Stomach (tissue), 9 donors: ENCODE results near the gene BBS7. TPM values are rescaled to one million over a fixed set of nuclear protein-coding genes. Genes with fewer than 3 reads are reported as not detected.

Experiments
- DNase-seq, 2 donors: peaks; one replicate each; pipeline versions ENCODE4 v3.0.0 to v3.0.0-alpha.2; 2013 to 2019
- H3K27ac ChIP-seq, 5 donors: fragments of 200-600 bp in 4 of 5; sonication (generic) in 4 of 5; one replicate each; pipeline ENCODE4 v1.5.1; 2013 to 2019; ENCODE audit warnings: mild to moderate bottlenecking in 1 of 5, moderate library complexity in 1 of 5
- H3K27me3 ChIP-seq, 3 donors: fragments of 200-600 bp; sonication (generic); one replicate each; pipeline ENCODE4 v1.5.1; 2017 to 2019; ENCODE audit warnings: mixed run types in 1 of 3
- H3K36me3 ChIP-seq, 4 donors: fragments of 200-600 bp; sonication (generic); 1 replicate in 3 of 4; 2 replicates in 1 of 4; pipeline ENCODE4 v1.5.1; 2016 to 2019
- H3K4me1 ChIP-seq, 4 donors: fragments of 200-600 bp; sonication (generic); one replicate each; pipeline ENCODE4 v1.5.1; 2016 to 2019
- H3K4me3 ChIP-seq, 4 donors: fragments of 200-600 bp; sonication (generic) in 3 of 4; one replicate each; pipeline ENCODE4 v1.5.1; 2016 to 2019; ENCODE audit warnings: mild to moderate bottlenecking in 1 of 4
- H3K9me3 ChIP-seq, 4 donors: fragments of 200-600 bp; sonication (generic); one replicate each; pipeline ENCODE4 v1.5.1; 2016 to 2019
- EP300 ChIP-seq: sonication (generic); formaldehyde crosslinking; IDR thresholded peaks from one replicate; pipeline ENCODE4 v1.6.1; 2017; ENCODE audit warnings: antibody characterized with exemption
- POLR2A ChIP-seq, 4 donors: fragments of 450-650 bp; IDR thresholded peaks; one replicate each; pipeline ENCODE4 v1.6.1; 2016; ENCODE audit warnings: antibody characterized with exemption in 4 of 4, control low read depth in 2 of 4, mild to moderate bottlenecking in 1 of 4, moderate library complexity in 1 of 4
- POLR2AphosphoS5 ChIP-seq, 3 donors: sonication (generic); formaldehyde crosslinking; IDR thresholded peaks; one replicate each; pipeline ENCODE4 v1.6.1; 2016; ENCODE audit warnings: antibody characterized with exemption in 3 of 3
- whole genome bisulfite sequencing, 5 donors: extraction: QIAGEN DNeasy Blood & Tissue Kit in 3 of 5; methylation state at CpG; one replicate each; pipeline versions ENCODE4 v1.1.5 to v1.1.7; 2013 to 2018; 5-methylcytosine and 5-hydroxymethylcytosine counted together
- intact Hi-C: fragments of 100-400 bp; cut with DNase I; formaldehyde crosslinking; loops from one replicate; pipeline ENCODE4 v1.15.1; 2023; ENCODE audit warnings: low total_unique reads
- polyA plus RNA-seq, 3 donors: library from polyadenylated mRNA; stranded (reverse); fragments of 200-250 nt; gene quantifications; one replicate each; pipeline ENCODE4 v1.2.3, GENCODE V29; 2013
- total RNA-seq, 5 donors: library from RNA; depleted of rRNA; stranded (reverse); fragments of >200 nt; gene quantifications; one replicate each; pipeline versions ENCODE4 v1.1.0 to v1.2.3, GENCODE V29; 2014 to 2016
- TF ChIP-seq, protein P1 (sequence below), 7 experiments: fragments of 450-650 bp in 4 of 7; fragments of 200-600 bp in 3 of 7; sonication (generic) in 3 of 7; IDR thresholded peaks; one replicate each; pipeline ENCODE4 v1.5.1; 2016 to 2019; ENCODE audit warnings: antibody characterized with exemption in 7 of 7, control low read depth in 2 of 7, mild to moderate bottlenecking in 1 of 7
- donor health status: healthy with polysubstance abuse.
- donor health status: Bipolar disorder and iron deficiency.
- donor health status: healthy.

Gene BBS7
- total and polyA plus RNA-seq, 8 donors = 6.7 to 22.2 (median 12.7) TPM

DNA sequence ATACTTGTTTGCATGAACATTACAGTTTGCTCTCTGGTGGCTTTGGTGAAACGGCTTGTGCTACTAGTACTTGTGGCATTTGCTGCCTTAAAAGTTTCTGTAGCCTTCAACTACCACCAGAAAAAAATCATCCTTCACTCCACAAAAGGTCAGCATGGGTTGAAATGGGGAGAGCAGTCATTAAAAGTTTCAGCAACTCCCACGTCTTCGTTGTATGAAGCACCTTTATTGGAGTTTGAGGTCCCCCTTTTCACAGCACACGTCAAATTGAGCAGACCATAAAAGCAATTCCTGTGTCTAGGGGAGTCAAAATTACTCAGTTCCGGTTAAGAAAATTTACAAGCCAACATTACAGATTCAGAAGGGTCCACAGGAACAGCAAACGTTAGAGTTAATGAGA is 23.6 kb downstream of the BBS7 start:
- H3K9me3 ChIP-seq = no peaks in the 10 kb centered on the region
- peaks cover 26 to 77% (median 73%) of the 10 kb centered on the region in 4 donors for H3K36me3 ChIP-seq
- WGBS, 5 donors = 80 to 92% (median 88%) methylated on average over 6 of the region's 6 CpGs
- H3K27me3 ChIP-seq = no peaks in the 10 kb centered on the region
- H3K27ac ChIP-seq = no peak overlapping the region
- H3K4me1 ChIP-seq = no peaks in the 10 kb centered on the region
- DNase-seq = no peak
- no peak overlapping the region for H3K4me3 ChIP-seq
- intact Hi-C loops = no loop called here
- TF ChIP-seq POLR2AphosphoS5 (IDR thresholded peaks at IDR 0.05) (no peak), EP300 (no peak), POLR2A (IDR thresholded peaks at IDR 0.05) (no peak)
- TF ChIP-seq, protein P1, sequence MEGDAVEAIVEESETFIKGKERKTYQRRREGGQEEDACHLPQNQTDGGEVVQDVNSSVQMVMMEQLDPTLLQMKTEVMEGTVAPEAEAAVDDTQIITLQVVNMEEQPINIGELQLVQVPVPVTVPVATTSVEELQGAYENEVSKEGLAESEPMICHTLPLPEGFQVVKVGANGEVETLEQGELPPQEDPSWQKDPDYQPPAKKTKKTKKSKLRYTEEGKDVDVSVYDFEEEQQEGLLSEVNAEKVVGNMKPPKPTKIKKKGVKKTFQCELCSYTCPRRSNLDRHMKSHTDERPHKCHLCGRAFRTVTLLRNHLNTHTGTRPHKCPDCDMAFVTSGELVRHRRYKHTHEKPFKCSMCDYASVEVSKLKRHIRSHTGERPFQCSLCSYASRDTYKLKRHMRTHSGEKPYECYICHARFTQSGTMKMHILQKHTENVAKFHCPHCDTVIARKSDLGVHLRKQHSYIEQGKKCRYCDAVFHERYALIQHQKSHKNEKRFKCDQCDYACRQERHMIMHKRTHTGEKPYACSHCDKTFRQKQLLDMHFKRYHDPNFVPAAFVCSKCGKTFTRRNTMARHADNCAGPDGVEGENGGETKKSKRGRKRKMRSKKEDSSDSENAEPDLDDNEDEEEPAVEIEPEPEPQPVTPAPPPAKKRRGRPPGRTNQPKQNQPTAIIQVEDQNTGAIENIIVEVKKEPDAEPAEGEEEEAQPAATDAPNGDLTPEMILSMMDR (IDR thresholded peaks at IDR 0.05) = no peak

DNA sequence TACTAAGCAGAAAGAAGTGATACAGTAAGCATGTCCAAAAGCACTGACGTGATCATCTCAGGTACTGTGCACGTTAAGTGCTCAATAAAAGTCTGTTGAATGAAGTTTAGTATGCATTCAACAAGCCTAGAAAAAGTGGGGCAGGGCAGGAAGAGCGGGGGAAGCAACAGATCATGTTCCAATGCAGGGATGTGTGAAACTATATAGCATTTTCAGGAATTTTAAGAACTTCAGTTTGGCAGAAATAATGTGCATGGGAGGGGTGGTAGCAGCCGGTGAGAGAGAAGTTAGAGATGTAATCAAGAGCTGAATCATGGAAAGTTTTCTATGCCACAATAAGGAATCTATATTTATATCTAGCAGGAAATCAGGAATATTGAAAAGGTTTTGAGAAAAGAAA is 27.4 kb downstream of the BBS7 start:
- 91 to 96% (median 95%) methylated on average over 4 of the region's 4 CpGs for WGBS, 5 donors
- Histone ChIP-seq H3K4me1 (no peaks in the 10 kb centered on the region), H3K9me3 (no peaks in the 10 kb centered on the region), H3K36me3 (peaks cover 20 to 94% (median 82%) of the 10 kb centered on the region in 4 donors), H3K27ac (no peak overlapping the region), H3K27me3 (no peaks in the 10 kb centered on the region), H3K4me3 (no peak overlapping the region)
- DNase-seq = no peak
- no peak for TF ChIP-seq EP300
- no peak for TF ChIP-seq POLR2A (IDR thresholded peaks at IDR 0.05)
- TF ChIP-seq, protein P1 (IDR thresholded peaks at IDR 0.05) = no peak
- TF ChIP-seq POLR2AphosphoS5 (IDR thresholded peaks at IDR 0.05) = no peak
- intact Hi-C loops = no loop called here

DNA sequence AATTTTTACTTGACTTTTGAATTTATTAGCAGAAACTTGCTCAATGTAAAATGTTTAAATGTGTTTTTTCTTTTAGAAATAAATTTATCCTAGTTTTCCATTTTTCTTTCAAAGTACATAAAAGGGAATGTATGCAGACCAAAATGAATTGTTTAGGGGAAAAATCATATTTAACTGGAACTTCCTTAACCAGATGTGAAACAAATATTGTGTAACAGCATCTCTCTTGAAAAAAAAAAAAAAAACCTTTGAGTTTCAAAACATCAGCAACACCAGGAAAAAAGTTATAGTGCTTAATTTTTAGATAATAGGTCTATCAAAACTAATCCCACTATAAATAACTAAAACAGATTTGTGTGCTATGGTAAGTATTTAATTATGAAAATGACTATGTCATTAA is 32.1 kb downstream of the BBS7 start:
- Histone ChIP-seq H3K4me3 (no peak overlapping the region), H3K9me3 (no peaks in the 10 kb centered on the region), H3K27ac (no peak overlapping the region), H3K27me3 (no peaks in the 10 kb centered on the region), H3K4me1 (no peaks in the 10 kb centered on the region), H3K36me3 (peaks cover 6 to 84% (median 75%) of the 10 kb centered on the region in 4 donors)
- TF ChIP-seq POLR2A (IDR thresholded peaks at IDR 0.05) (no peak), POLR2AphosphoS5 (IDR thresholded peaks at IDR 0.05) (no peak), EP300 (no peak)
- TF ChIP-seq, protein P1 (IDR thresholded peaks at IDR 0.05) = no peak
- DNase-seq = no peak
- intact Hi-C loops = no loop called here

DNA sequence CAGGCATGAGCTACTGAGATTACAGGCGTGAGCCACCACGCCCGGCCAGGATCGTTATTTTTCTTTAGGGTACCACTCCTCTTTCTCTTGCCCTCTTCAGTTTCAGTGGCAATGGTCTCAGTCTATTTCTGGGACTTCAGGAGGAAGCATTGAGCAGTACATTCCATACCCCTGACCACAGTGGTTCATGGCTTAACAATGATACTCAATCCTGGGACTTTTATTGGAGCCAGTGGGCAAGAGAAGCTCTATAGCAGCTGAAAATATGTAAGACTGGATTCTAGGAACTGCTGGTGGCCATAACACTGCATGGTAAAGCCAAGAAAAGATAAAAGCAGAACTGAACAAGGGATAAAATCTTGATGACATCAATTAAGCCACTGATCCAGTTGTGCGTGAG is 40.8 kb downstream of the BBS7 start:
- no peak overlapping the region for H3K4me3 ChIP-seq
- intact Hi-C loops = no loop called here
- 77 to 98% (median 93%) methylated on average over 5 of the region's 5 CpGs for WGBS, 5 donors
- peaks cover 0 to 70% (median 67%) of the 10 kb centered on the region in 4 donors for H3K36me3 ChIP-seq
- no peak for DNase-seq
- no peaks in the 10 kb centered on the region for H3K27me3 ChIP-seq
- TF ChIP-seq, protein P1 (IDR thresholded peaks at IDR 0.05) = no peak
- TF ChIP-seq POLR2A (IDR thresholded peaks at IDR 0.05) (no peak), EP300 (no peak), POLR2AphosphoS5 (IDR thresholded peaks at IDR 0.05) (no peak)
- no peaks in the 10 kb centered on the region for H3K9me3 ChIP-seq
- H3K4me1 ChIP-seq = peaks cover 0 to 6% (median 3%) of the 10 kb centered on the region in 4 donors
- H3K27ac ChIP-seq = no peak overlapping the region
